Measurements from ENCODE around the gene RAD51D. TPM values are rescaled to one million over a fixed set of nuclear protein-coding genes. Genes with fewer than 3 reads are reported as not detected.

RAD51D gene
- total and polyA plus RNA-seq, 4 donors = 3.4 to 6.1 (median 3.7) TPM

DNA sequence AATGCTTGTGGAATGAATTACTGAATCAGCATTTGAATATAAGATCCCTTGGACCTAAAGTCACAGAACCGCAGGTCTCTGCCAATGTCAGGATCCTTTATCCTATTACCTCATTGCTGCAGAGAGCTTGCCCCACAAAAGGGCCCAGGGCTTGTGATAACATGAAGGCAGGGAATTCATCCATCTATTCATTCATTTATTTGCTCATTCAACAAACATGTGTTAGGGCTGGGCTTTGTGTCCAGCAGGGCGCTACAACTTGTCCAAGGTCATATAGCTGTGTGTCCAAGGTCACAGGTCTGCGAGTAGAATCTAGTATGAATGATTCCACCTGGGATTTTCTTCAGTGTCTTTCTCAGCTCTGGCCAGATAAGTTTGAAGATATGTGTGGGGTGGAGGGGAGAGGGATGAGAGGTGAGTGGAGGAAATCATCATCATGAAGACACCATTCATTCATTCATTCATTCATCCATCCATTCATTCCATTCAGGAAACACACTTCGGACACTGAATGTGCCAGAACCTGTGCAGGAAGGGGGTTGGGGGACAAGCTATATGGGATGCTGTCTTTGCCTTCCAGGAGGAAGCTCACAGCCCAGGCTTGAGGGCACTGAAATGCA lies 26.7 kb upstream of the RAD51D start (continued):
- TF ChIP-seq, protein P1, sequence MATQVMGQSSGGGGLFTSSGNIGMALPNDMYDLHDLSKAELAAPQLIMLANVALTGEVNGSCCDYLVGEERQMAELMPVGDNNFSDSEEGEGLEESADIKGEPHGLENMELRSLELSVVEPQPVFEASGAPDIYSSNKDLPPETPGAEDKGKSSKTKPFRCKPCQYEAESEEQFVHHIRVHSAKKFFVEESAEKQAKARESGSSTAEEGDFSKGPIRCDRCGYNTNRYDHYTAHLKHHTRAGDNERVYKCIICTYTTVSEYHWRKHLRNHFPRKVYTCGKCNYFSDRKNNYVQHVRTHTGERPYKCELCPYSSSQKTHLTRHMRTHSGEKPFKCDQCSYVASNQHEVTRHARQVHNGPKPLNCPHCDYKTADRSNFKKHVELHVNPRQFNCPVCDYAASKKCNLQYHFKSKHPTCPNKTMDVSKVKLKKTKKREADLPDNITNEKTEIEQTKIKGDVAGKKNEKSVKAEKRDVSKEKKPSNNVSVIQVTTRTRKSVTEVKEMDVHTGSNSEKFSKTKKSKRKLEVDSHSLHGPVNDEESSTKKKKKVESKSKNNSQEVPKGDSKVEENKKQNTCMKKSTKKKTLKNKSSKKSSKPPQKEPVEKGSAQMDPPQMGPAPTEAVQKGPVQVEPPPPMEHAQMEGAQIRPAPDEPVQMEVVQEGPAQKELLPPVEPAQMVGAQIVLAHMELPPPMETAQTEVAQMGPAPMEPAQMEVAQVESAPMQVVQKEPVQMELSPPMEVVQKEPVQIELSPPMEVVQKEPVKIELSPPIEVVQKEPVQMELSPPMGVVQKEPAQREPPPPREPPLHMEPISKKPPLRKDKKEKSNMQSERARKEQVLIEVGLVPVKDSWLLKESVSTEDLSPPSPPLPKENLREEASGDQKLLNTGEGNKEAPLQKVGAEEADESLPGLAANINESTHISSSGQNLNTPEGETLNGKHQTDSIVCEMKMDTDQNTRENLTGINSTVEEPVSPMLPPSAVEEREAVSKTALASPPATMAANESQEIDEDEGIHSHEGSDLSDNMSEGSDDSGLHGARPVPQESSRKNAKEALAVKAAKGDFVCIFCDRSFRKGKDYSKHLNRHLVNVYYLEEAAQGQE (IDR thresholded peaks at IDR 0.05) = no peak
- TF ChIP-seq SP1 (IDR thresholded peaks at IDR 0.05) = no peak
- TF ChIP-seq RXRA (IDR thresholded peaks at IDR 0.05) = no peak
- TF ChIP-seq EGR1 (IDR thresholded peaks at IDR 0.05; ENCODE audit: low read depth in 2 of 2) = no peak
- no peak for TF ChIP-seq RAD21 (IDR thresholded peaks at IDR 0.05)
- TF ChIP-seq HNF4A (conservative IDR thresholded peaks at IDR 0.05) = no peak
- no peak for TF ChIP-seq GABPA (IDR thresholded peaks at IDR 0.05 in 1 of 2, conservative IDR thresholded peaks at IDR 0.05 in 1 of 2)

DNA sequence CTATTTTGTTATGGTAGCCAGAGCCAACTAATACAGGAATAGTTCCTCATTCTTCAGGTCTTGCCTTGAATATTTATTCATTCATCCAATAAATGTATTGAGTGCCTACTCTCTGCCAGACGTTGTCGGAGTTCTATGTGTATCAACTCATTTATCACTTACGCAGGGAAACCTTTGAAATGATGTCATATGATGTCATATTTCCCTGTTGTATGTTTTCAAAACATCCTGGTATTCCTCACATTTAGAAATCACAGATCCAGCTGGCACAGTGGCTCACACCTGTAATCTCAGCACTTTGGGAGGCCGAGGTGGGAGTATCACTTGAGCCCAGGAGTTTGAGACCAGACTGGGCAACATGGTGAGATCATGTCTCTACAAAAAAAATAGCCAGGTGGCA lies 25.2 kb upstream of the RAD51D start:
- no peak overlapping the region for H3K27ac ChIP-seq (ENCODE audit: low read depth in 1 of 2, low read length in 2 of 2)
- 85% methylated on average over 4 of the region's 4 CpGs for WGBS
- H3K9ac ChIP-seq (ENCODE audit: low read depth in 1 of 2, low read length in 2 of 2) = no peak overlapping the region
- no peak for DNase-seq (ENCODE audit: low spot score)
- H3K27me3 ChIP-seq (ENCODE audit: control insufficient read depth in 4 of 4, insufficient read depth in 4 of 4, low read length in 3 of 4) = no peaks in the 10 kb centered on the region
- H3K36me3 ChIP-seq (ENCODE audit: control insufficient read depth in 4 of 4, insufficient read depth in 3 of 4, low read depth in 1 of 4, low read length in 3 of 4) = peaks cover 0 to under 1% (median 0%) of the 10 kb centered on the region in 4 donors
- H3K4me3 ChIP-seq (ENCODE audit: low read depth in 1 of 3, low read length in 3 of 3) = no peak overlapping the region
- no peaks in the 10 kb centered on the region for H3K9me3 ChIP-seq (ENCODE audit: control insufficient read depth in 4 of 4, low read length in 3 of 4)
- peaks cover 0 to 10% (median 8%) of the 10 kb centered on the region in 4 donors for H3K4me1 ChIP-seq (ENCODE audit: control insufficient read depth in 4 of 4, insufficient read depth in 4 of 4, low read length in 3 of 4)
- TF ChIP-seq, protein P2, sequence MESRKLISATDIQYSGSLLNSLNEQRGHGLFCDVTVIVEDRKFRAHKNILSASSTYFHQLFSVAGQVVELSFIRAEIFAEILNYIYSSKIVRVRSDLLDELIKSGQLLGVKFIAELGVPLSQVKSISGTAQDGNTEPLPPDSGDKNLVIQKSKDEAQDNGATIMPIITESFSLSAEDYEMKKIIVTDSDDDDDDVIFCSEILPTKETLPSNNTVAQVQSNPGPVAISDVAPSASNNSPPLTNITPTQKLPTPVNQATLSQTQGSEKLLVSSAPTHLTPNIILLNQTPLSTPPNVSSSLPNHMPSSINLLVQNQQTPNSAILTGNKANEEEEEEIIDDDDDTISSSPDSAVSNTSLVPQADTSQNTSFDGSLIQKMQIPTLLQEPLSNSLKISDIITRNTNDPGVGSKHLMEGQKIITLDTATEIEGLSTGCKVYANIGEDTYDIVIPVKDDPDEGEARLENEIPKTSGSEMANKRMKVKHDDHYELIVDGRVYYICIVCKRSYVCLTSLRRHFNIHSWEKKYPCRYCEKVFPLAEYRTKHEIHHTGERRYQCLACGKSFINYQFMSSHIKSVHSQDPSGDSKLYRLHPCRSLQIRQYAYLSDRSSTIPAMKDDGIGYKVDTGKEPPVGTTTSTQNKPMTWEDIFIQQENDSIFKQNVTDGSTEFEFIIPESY (IDR thresholded peaks at IDR 0.05) = no peak
- no peak for TF ChIP-seq GABPA (IDR thresholded peaks at IDR 0.05 in 1 of 2, conservative IDR thresholded peaks at IDR 0.05 in 1 of 2)
- TF ChIP-seq, protein P3, sequence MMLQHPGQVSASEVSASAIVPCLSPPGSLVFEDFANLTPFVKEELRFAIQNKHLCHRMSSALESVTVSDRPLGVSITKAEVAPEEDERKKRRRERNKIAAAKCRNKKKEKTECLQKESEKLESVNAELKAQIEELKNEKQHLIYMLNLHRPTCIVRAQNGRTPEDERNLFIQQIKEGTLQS (IDR thresholded peaks at IDR 0.05) = no peak
- no peak for TF ChIP-seq RXRA (IDR thresholded peaks at IDR 0.05)
- no peak for TF ChIP-seq SP1 (IDR thresholded peaks at IDR 0.05)
- no peak for TF ChIP-seq NR2F2 (IDR thresholded peaks at IDR 0.05)
- TF ChIP-seq, protein P4, sequence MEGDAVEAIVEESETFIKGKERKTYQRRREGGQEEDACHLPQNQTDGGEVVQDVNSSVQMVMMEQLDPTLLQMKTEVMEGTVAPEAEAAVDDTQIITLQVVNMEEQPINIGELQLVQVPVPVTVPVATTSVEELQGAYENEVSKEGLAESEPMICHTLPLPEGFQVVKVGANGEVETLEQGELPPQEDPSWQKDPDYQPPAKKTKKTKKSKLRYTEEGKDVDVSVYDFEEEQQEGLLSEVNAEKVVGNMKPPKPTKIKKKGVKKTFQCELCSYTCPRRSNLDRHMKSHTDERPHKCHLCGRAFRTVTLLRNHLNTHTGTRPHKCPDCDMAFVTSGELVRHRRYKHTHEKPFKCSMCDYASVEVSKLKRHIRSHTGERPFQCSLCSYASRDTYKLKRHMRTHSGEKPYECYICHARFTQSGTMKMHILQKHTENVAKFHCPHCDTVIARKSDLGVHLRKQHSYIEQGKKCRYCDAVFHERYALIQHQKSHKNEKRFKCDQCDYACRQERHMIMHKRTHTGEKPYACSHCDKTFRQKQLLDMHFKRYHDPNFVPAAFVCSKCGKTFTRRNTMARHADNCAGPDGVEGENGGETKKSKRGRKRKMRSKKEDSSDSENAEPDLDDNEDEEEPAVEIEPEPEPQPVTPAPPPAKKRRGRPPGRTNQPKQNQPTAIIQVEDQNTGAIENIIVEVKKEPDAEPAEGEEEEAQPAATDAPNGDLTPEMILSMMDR (IDR thresholded peaks at IDR 0.05; ENCODE audit: low read depth, low read length, missing input control) = no peak
- TF ChIP-seq, protein P5, sequence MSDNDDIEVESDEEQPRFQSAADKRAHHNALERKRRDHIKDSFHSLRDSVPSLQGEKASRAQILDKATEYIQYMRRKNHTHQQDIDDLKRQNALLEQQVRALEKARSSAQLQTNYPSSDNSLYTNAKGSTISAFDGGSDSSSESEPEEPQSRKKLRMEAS (IDR thresholded peaks at IDR 0.05) = no peak
- TF ChIP-seq EGR1 (IDR thresholded peaks at IDR 0.05; ENCODE audit: low read depth in 2 of 2) = no peak
- no peak for TF ChIP-seq YY1 (IDR thresholded peaks at IDR 0.05)
- no peak for TF ChIP-seq HNF4A (conservative IDR thresholded peaks at IDR 0.05)
- TF ChIP-seq HNF4G (IDR thresholded peaks at IDR 0.05) = no peak
- TF ChIP-seq, protein P1 (IDR thresholded peaks at IDR 0.05) = no peak
- no peak for TF ChIP-seq FOXA1 (IDR thresholded peaks at IDR 0.05)
- no peak for TF ChIP-seq JUND (IDR thresholded peaks at IDR 0.05)
- no peak for TF ChIP-seq TAF1 (conservative IDR thresholded peaks at IDR 0.05)
- no peak for TF ChIP-seq FOXA2 (IDR thresholded peaks at IDR 0.05)
- no peak for TF ChIP-seq RAD21 (IDR thresholded peaks at IDR 0.05)

Measured in liver (tissue), 9 donors.